ENCODE measurements around the gene MDFI.

DNA sequence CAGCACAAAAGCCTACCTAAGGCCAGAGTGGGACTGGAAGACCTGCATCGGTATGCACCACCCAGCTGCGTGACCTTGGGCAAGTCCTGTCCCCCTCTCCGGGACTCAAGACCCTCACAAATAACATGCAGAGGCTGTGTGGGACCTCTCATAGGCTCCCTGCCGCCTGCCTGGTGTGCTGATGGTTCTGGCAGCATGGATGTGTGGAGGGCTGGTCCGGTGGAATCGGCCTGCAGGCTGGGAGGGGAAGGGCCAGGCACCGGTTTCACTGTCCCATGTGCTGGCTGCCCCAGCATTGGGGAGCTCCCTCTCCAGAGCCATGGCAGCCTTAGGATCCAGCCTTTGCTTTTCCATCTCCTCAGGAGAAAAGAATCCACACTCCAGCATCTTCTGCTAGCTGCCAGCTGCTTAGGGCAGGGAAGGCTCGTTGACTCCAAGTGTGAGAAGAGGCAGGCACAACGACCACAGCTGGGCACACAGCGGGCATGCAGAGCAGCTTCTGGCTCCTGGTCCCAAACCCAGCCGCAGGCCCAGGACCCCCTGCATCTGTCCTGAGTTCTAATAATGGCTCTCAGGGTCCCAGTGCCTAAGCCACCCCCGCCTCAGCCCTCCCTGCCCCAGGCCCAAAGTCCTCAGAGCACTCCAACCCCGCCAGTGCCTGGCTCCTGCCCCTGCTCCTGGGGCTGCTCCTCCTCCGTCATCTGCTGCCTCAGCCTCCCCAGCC, 64.7 kb downstream of the MDFI start:
- TF ChIP-seq, protein P1, sequence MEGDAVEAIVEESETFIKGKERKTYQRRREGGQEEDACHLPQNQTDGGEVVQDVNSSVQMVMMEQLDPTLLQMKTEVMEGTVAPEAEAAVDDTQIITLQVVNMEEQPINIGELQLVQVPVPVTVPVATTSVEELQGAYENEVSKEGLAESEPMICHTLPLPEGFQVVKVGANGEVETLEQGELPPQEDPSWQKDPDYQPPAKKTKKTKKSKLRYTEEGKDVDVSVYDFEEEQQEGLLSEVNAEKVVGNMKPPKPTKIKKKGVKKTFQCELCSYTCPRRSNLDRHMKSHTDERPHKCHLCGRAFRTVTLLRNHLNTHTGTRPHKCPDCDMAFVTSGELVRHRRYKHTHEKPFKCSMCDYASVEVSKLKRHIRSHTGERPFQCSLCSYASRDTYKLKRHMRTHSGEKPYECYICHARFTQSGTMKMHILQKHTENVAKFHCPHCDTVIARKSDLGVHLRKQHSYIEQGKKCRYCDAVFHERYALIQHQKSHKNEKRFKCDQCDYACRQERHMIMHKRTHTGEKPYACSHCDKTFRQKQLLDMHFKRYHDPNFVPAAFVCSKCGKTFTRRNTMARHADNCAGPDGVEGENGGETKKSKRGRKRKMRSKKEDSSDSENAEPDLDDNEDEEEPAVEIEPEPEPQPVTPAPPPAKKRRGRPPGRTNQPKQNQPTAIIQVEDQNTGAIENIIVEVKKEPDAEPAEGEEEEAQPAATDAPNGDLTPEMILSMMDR (IDR thresholded peaks at IDR 0.05; ENCODE audit: low read depth, low read length, missing input control): no peak
- TF ChIP-seq YY1 (IDR thresholded peaks at IDR 0.05): no peak
- TF ChIP-seq, protein P2, sequence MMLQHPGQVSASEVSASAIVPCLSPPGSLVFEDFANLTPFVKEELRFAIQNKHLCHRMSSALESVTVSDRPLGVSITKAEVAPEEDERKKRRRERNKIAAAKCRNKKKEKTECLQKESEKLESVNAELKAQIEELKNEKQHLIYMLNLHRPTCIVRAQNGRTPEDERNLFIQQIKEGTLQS (IDR thresholded peaks at IDR 0.05): no peak

Data from liver (tissue), 3 donors.